K562 (cell line): ENCODE data around the gene SLC39A9. TPM values are rescaled to one million over a fixed set of nuclear protein-coding genes. Genes with fewer than 3 reads are reported as not detected.
A peak's percentile ranks its signal among the peaks of the same experiment; 100 is the strongest.

Experiments
- CBX1 ChIP-seq: sonication (generic); IDR thresholded peaks from 2 replicates; pipeline ENCODE4 v1.6.1; 2016; ENCODE audit warnings: antibody characterized with exemption, low read depth, mild to moderate bottlenecking
- MAFK ChIP-seq: IDR thresholded peaks from 2 replicates; pipeline ENCODE4 v1.6.1; 2011; ENCODE audit warnings: low read length, improper control_type of control experiment
- MCM7 ChIP-seq, 2 experiments: fragments of 450-650 bp; IDR thresholded peaks; 2 replicates each; pipeline ENCODE4 v1.6.1; 2016 to 2018
- NEUROD1 ChIP-seq: fragments of 150-350 bp; IDR thresholded peaks from 2 replicates; pipeline ENCODE4 v1.6.1; 2014; ENCODE audit warnings: borderline replicate concordance, low read length, low read depth; ENCODE audit not compliant: partially characterized antibody
- NFE2L1 ChIP-seq: fragments of 450-650 bp; IDR thresholded peaks from 2 replicates; pipeline ENCODE4 v1.6.1; 2016; ENCODE audit warnings: missing genetic modification characterization, low read depth, mild to moderate bottlenecking, missing compliant biosample characterization, moderate library complexity, borderline replicate concordance
- NR1H2 ChIP-seq: sonication (generic); formaldehyde crosslinking; IDR thresholded peaks from 2 replicates; pipeline ENCODE4 v1.4.0; 2020; ENCODE audit warnings: mild to moderate bottlenecking, missing genetic modification reagents
- RCOR1 ChIP-seq, 2 experiments: IDR thresholded peaks; 2 replicates each; pipeline ENCODE4 v1.6.1; 2012; ENCODE audit warnings: low read depth in 2 of 2, low read length in 2 of 2, borderline replicate concordance in 1 of 2, improper control_type of control experiment in 1 of 2
- SETDB1 ChIP-seq: IDR thresholded peaks from one replicate; pipeline ENCODE4 v1.6.1; 2012; ENCODE audit warnings: low read length, control low read depth, inconsistent platforms
- TBP ChIP-seq: optimal IDR thresholded peaks from 2 replicates; pipeline ENCODE3; 2011; ENCODE audit warnings: low read depth, low read length, improper control_type of control experiment
- ZC3H11A ChIP-seq: IDR thresholded peaks from 2 replicates; pipeline ENCODE4 v1.6.1; 2012; ENCODE audit warnings: low read depth, low read length, improper control_type of control experiment
- ZNF232 ChIP-seq: sonication (generic); formaldehyde crosslinking; IDR thresholded peaks from 2 replicates; pipeline ENCODE4 v1.8.0; 2022; ENCODE audit warnings: mild to moderate bottlenecking, missing genetic modification reagents
- ZNF316 ChIP-seq: fragments of 450-650 bp; IDR thresholded peaks from 2 replicates; pipeline ENCODE4 v1.6.1; 2016
- ZNF444 ChIP-seq: fragments of 250-450 bp; sonication (Bioruptor Pico); IDR thresholded peaks from 2 replicates; pipeline ENCODE4 v1.4.0; 2020; ENCODE audit warnings: mild to moderate bottlenecking, moderate library complexity
- polyA plus RNA-seq, 8 experiments: library from polyadenylated mRNA; depleted of rRNA in 4 of 8; stranded (reverse) in 5 of 8; unstranded in 3 of 8; fragments of >200 nt; fragmentation: Nextera tagmentation in 2 of 8; fragmentation: Illumina TruSeq in 1 of 8; extraction: Ambion mirVana in 2 of 8; extraction: Trizol in 1 of 8; gene quantifications; 2 replicates each; pipeline versions ENCODE4 v1.2.1 to v1.2.3, GENCODE V29; 2011 to 2014; ENCODE audit warnings: inconsistent platforms in 1 of 8, missing spikeins in 1 of 8
- total RNA-seq, 7 experiments: library from RNA; depleted of rRNA in 6 of 7; stranded (reverse); fragments of >200 nt in 6 of 7; fragmentation: Illumina TruSeq in 2 of 7; extraction: Trizol in 2 of 7; gene quantifications; 2 replicates each; pipeline versions ENCODE4 v1.2.1 to v1.2.3, GENCODE V29; 2011 to 2021; ENCODE audit warnings: low replicate concordance in 1 of 7
- TF ChIP-seq, protein P1 (sequence below): fragments of 450-650 bp; formaldehyde crosslinking; IDR thresholded peaks from 2 replicates; pipeline ENCODE4 v1.4.0; 2022; ENCODE audit warnings: missing genetic modification characterization
- TF ChIP-seq, protein P2 (sequence below): fragments of 450-650 bp; IDR thresholded peaks from 2 replicates; pipeline ENCODE4 v1.6.1; 2016; ENCODE audit warnings: mild to moderate bottlenecking, moderate library complexity
- TF ChIP-seq, protein P3 (sequence below): fragments of 450-650 bp; formaldehyde crosslinking; IDR thresholded peaks from 2 replicates; pipeline ENCODE4 v1.4.0; 2020; ENCODE audit warnings: mild to moderate bottlenecking, mixed read lengths

SLC39A9 gene
- total and polyA plus RNA-seq, 9 of the 15 experiments (the other 6 are each of a cell fraction or from before 2014, with no cell fraction given): 18.4 to 66.0 (median 32.5) TPM

DNA sequence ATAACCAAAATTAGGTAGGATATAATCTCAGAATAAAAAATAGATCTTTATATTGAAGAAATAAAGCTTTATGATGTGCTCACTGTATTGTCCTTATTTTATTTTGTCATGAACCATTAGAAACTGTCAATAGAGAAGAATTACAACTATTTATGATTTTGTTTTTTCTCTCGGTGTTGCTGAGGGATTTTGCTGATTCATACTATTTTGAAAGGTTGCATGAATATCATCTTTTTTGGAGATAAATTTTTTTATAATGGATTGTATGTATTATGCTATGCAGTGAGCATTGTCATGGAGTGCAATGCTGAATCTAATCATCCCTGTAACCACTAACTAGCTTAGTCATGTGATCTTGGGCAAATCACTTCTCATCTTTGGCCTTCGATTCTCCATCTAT, 15.0 kb downstream of the SLC39A9 start (continued):
- TF ChIP-seq CBX1 (no peak), ZC3H11A (no peak), ZNF232 (no peak), MCM7 (IDR thresholded peaks at IDR 0.05) (no peak), MAFK (peak; percentile 67), RCOR1 (IDR thresholded peaks at IDR 0.05; ENCODE audit: borderline replicate concordance in 1 of 2, low read depth in 2 of 2, low read length in 2 of 2) (no peak), NFE2L1 (tag) (no peak), SETDB1 (no peak), NEUROD1 (no peak), ZNF316 (peak; percentile 92), TBP (no peak), ZNF444 (no peak), NR1H2 (CRISPR knock-in tag) (no peak)
- TF ChIP-seq, protein P1, sequence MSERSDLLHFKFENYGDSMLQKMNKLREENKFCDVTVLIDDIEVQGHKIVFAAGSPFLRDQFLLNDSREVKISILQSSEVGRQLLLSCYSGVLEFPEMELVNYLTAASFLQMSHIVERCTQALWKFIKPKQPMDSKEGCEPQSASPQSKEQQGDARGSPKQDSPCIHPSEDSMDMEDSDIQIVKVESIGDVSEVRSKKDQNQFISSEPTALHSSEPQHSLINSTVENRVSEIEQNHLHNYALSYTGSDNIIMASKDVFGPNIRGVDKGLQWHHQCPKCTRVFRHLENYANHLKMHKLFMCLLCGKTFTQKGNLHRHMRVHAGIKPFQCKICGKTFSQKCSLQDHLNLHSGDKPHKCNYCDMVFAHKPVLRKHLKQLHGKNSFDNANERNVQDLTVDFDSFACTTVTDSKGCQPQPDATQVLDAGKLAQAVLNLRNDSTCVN (CRISPR knock-in tag): no peak
- TF ChIP-seq, protein P2, sequence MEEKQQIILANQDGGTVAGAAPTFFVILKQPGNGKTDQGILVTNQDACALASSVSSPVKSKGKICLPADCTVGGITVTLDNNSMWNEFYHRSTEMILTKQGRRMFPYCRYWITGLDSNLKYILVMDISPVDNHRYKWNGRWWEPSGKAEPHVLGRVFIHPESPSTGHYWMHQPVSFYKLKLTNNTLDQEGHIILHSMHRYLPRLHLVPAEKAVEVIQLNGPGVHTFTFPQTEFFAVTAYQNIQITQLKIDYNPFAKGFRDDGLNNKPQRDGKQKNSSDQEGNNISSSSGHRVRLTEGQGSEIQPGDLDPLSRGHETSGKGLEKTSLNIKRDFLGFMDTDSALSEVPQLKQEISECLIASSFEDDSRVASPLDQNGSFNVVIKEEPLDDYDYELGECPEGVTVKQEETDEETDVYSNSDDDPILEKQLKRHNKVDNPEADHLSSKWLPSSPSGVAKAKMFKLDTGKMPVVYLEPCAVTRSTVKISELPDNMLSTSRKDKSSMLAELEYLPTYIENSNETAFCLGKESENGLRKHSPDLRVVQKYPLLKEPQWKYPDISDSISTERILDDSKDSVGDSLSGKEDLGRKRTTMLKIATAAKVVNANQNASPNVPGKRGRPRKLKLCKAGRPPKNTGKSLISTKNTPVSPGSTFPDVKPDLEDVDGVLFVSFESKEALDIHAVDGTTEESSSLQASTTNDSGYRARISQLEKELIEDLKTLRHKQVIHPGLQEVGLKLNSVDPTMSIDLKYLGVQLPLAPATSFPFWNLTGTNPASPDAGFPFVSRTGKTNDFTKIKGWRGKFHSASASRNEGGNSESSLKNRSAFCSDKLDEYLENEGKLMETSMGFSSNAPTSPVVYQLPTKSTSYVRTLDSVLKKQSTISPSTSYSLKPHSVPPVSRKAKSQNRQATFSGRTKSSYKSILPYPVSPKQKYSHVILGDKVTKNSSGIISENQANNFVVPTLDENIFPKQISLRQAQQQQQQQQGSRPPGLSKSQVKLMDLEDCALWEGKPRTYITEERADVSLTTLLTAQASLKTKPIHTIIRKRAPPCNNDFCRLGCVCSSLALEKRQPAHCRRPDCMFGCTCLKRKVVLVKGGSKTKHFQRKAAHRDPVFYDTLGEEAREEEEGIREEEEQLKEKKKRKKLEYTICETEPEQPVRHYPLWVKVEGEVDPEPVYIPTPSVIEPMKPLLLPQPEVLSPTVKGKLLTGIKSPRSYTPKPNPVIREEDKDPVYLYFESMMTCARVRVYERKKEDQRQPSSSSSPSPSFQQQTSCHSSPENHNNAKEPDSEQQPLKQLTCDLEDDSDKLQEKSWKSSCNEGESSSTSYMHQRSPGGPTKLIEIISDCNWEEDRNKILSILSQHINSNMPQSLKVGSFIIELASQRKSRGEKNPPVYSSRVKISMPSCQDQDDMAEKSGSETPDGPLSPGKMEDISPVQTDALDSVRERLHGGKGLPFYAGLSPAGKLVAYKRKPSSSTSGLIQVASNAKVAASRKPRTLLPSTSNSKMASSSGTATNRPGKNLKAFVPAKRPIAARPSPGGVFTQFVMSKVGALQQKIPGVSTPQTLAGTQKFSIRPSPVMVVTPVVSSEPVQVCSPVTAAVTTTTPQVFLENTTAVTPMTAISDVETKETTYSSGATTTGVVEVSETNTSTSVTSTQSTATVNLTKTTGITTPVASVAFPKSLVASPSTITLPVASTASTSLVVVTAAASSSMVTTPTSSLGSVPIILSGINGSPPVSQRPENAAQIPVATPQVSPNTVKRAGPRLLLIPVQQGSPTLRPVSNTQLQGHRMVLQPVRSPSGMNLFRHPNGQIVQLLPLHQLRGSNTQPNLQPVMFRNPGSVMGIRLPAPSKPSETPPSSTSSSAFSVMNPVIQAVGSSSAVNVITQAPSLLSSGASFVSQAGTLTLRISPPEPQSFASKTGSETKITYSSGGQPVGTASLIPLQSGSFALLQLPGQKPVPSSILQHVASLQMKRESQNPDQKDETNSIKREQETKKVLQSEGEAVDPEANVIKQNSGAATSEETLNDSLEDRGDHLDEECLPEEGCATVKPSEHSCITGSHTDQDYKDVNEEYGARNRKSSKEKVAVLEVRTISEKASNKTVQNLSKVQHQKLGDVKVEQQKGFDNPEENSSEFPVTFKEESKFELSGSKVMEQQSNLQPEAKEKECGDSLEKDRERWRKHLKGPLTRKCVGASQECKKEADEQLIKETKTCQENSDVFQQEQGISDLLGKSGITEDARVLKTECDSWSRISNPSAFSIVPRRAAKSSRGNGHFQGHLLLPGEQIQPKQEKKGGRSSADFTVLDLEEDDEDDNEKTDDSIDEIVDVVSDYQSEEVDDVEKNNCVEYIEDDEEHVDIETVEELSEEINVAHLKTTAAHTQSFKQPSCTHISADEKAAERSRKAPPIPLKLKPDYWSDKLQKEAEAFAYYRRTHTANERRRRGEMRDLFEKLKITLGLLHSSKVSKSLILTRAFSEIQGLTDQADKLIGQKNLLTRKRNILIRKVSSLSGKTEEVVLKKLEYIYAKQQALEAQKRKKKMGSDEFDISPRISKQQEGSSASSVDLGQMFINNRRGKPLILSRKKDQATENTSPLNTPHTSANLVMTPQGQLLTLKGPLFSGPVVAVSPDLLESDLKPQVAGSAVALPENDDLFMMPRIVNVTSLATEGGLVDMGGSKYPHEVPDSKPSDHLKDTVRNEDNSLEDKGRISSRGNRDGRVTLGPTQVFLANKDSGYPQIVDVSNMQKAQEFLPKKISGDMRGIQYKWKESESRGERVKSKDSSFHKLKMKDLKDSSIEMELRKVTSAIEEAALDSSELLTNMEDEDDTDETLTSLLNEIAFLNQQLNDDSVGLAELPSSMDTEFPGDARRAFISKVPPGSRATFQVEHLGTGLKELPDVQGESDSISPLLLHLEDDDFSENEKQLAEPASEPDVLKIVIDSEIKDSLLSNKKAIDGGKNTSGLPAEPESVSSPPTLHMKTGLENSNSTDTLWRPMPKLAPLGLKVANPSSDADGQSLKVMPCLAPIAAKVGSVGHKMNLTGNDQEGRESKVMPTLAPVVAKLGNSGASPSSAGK: no peak
- TF ChIP-seq, protein P3, sequence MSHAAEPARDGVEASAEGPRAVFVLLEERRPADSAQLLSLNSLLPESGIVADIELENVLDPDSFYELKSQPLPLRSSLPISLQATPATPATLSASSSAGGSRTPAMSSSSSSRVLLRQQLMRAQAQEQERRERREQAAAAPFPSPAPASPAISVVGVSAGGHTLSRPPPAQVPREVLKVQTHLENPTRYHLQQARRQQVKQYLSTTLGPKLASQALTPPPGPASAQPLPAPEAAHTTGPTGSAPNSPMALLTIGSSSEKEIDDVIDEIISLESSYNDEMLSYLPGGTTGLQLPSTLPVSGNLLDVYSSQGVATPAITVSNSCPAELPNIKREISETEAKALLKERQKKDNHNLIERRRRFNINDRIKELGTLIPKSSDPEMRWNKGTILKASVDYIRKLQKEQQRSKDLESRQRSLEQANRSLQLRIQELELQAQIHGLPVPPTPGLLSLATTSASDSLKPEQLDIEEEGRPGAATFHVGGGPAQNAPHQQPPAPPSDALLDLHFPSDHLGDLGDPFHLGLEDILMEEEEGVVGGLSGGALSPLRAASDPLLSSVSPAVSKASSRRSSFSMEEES (CRISPR knock-in tag): peak; percentile 59
